ENCODE data around the gene SLC39A11. TPM values are rescaled to one million over a fixed set of nuclear protein-coding genes. Genes with fewer than 3 reads are reported as not detected.

Gene SLC39A11
- total and polyA plus RNA-seq, 2 of the 13 experiments (the other 11 are each of a cell fraction or from before 2014, with no cell fraction given): 17.2 to 31.5 TPM

DNA sequence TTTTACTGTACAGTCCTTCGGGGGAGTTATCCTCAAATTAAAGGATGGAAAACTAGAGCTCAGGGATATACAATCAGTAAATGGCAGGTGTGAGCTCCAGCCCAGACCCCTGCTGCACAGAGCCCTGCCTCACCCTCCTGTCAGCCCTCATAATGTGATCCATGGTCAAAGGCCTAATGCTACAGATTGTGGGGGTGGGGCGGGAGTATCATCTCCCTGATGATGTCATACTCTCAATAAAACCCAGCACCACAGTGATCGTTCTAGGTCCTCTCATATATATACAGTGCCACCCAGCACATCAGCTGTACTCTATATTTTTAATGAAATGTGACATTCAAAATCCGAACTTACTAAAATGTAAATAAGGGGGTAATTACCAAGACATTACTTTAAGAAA is 61.5 kb downstream of the SLC39A11 start:
- Histone ChIP-seq H3K4me1 (ENCODE audit: insufficient read depth, low read length) (peaks cover 28% of the 10 kb centered on the region), H3K9ac (ENCODE audit: insufficient read depth, low read depth, low read length) (no peak overlapping the region), H3K4me3 (replicated peaks in 1 of 3; ENCODE audit: insufficient read depth in 1 of 3, low read depth in 2 of 3, low read length in 3 of 3) (no peak overlapping the region), H2AFZ (ENCODE audit: low read length) (no peak overlapping the region), H3K4me2 (ENCODE audit: low read depth, low read length) (no peak overlapping the region), H3K36me3 (replicated peaks in 1 of 2; ENCODE audit: control insufficient read depth in 1 of 2, insufficient read depth in 2 of 2, low read length in 2 of 2) (no peaks in the 10 kb centered on the region), H3K27ac (ENCODE audit: extremely low read length, insufficient read depth, low read length) (no peak overlapping the region), H4K20me1 (ENCODE audit: insufficient read depth, low read length) (no peaks in the 10 kb centered on the region), H3K9me3 (ENCODE audit: low read length) (no peaks in the 10 kb centered on the region), H3K79me2 (ENCODE audit: insufficient read depth, low read length) (no peaks in the 10 kb centered on the region), H3K27me3 (ENCODE audit: control insufficient read depth in 1 of 2, insufficient read depth in 2 of 2, low read length in 2 of 2) (no peaks in the 10 kb centered on the region)
- no peak for TF ChIP-seq NFYC (CRISPR knock-in tag; IDR thresholded peaks at IDR 0.05)
- TF ChIP-seq, protein P1, sequence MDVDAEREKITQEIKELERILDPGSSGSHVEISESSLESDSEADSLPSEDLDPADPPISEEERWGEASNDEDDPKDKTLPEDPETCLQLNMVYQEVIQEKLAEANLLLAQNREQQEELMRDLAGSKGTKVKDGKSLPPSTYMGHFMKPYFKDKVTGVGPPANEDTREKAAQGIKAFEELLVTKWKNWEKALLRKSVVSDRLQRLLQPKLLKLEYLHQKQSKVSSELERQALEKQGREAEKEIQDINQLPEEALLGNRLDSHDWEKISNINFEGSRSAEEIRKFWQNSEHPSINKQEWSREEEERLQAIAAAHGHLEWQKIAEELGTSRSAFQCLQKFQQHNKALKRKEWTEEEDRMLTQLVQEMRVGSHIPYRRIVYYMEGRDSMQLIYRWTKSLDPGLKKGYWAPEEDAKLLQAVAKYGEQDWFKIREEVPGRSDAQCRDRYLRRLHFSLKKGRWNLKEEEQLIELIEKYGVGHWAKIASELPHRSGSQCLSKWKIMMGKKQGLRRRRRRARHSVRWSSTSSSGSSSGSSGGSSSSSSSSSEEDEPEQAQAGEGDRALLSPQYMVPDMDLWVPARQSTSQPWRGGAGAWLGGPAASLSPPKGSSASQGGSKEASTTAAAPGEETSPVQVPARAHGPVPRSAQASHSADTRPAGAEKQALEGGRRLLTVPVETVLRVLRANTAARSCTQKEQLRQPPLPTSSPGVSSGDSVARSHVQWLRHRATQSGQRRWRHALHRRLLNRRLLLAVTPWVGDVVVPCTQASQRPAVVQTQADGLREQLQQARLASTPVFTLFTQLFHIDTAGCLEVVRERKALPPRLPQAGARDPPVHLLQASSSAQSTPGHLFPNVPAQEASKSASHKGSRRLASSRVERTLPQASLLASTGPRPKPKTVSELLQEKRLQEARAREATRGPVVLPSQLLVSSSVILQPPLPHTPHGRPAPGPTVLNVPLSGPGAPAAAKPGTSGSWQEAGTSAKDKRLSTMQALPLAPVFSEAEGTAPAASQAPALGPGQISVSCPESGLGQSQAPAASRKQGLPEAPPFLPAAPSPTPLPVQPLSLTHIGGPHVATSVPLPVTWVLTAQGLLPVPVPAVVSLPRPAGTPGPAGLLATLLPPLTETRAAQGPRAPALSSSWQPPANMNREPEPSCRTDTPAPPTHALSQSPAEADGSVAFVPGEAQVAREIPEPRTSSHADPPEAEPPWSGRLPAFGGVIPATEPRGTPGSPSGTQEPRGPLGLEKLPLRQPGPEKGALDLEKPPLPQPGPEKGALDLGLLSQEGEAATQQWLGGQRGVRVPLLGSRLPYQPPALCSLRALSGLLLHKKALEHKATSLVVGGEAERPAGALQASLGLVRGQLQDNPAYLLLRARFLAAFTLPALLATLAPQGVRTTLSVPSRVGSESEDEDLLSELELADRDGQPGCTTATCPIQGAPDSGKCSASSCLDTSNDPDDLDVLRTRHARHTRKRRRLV (CRISPR knock-in tag; IDR thresholded peaks at IDR 0.05): no peak
- TF ChIP-seq, protein P2, sequence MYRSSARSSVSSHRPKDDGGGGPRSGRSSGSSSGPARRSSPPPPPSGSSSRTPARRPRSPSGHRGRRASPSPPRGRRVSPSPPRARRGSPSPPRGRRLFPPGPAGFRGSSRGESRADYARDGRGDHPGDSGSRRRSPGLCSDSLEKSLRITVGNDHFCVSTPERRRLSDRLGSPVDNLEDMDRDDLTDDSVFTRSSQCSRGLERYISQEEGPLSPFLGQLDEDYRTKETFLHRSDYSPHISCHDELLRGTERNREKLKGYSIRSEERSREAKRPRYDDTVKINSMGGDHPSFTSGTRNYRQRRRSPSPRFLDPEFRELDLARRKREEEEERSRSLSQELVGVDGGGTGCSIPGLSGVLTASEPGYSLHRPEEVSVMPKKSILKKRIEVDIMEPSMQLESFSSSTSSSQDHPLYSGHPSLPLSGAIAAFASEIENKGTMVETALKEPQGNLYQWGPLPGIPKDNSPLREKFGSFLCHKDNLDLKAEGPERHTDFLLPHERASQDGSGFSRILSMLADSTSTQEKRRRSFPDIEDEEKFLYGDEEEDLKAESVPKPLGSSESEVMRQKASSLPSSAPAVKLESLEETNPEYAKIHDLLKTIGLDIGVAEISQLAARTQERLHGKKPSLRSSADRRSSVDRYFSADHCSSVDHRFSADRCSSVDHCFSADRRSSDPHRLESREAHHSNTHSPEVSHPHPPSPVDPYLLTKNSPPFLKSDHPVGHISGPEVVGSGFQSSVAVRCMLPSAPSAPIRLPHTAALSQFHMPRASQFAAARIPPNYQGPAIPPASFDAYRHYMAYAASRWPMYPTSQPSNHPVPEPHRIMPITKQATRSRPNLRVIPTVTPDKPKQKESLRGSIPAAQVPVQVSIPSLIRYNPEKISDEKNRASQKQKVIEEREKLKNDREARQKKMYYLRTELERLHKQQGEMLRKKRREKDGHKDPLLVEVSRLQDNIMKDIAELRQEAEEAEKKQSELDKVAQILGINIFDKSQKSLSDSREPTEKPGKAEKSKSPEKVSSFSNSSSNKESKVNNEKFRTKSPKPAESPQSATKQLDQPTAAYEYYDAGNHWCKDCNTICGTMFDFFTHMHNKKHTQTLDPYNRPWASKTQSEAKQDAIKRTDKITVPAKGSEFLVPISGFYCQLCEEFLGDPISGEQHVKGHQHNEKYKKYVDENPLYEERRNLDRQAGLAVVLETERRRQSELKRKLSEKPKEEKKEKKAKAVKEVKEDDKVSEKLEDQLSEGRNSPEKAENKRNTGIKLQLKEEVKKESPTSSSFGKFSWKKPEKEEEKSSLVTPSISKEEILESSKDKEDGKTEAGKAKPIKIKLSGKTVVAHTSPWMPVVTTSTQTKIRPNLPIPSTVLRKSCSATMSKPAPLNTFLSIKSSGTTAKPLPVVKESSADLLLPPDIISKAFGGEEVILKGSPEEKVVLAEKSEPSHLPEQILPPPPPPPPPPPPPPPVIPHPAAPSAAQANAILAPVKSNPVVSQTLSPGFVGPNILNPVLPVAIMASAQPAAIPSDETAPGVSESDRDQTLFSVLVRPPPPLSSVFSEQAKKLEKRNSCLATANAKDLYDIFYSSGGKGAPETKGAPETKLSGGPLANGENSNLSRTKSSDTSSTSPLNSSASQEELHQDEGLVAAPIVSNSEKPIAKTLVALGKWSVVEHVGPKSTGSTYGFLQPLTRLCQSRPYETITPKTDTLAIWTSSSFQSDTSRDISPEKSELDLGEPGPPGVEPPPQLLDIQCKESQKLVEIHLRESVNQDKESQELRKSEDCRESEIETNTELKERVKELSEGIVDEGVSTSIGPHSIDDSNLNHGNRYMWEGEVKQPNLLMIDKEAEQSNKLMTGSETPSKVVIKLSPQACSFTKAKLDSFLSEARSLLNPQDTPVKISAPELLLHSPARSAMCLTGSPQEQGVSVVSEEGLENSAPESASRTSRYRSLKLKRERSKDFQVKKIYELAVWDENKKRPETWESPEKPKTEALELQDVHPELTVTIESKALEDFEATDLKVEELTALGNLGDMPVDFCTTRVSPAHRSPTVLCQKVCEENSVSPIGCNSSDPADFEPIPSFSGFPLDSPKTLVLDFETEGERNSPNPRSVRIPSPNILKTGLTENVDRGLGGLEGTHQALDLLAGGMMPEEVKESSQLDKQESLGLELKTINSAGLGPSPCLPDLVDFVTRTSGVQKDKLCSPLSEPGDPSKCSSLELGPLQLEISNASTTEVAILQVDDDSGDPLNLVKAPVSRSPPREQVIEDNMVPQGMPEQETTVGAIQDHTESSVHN (CRISPR knock-in tag; IDR thresholded peaks at IDR 0.05): no peak
- no peak for TF ChIP-seq GFI1 (CRISPR knock-in tag; IDR thresholded peaks at IDR 0.05; ENCODE audit: borderline replicate concordance)
- no peak for TF ChIP-seq ZFP62 (CRISPR knock-in tag; IDR thresholded peaks at IDR 0.05)
- TF ChIP-seq TSC22D2 (CRISPR knock-in tag; IDR thresholded peaks at IDR 0.05; ENCODE audit: borderline replicate concordance): no peak
- peak; percentile 38; the same call in 1 of the 2 replicates for TF ChIP-seq CREB1 (IDR thresholded peaks at IDR 0.05)
- no peak for TF ChIP-seq CREB1 (CRISPR knock-in tag; IDR thresholded peaks at IDR 0.05)
- no peak for TF ChIP-seq ZNF230 (CRISPR knock-in tag; IDR thresholded peaks at IDR 0.05)
- peak; percentile 87 for TF ChIP-seq ATF7 (IDR thresholded peaks at IDR 0.05)
- no peak for TF ChIP-seq ATF7 (CRISPR knock-in tag; IDR thresholded peaks at IDR 0.05)
- no peak for TF ChIP-seq ZNF235 (CRISPR knock-in tag; IDR thresholded peaks at IDR 0.05; ENCODE audit: borderline replicate concordance)
- POLR2A ChIA-PET: no interaction called here
- ATAC-seq (no peak), FAIRE-seq (no peak), DNase-seq (ENCODE audit: low spot score) (no peak)
- CTCF ChIA-PET (ENCODE audit: low intra/inter-chr PET ratio, low total read pairs): no interaction called here
- BruUV-seq (replicated peaks): no TSS peak
- WGBS (ENCODE audit: low lambda C conversion rate): 94% methylated on average over 4 of the region's 4 CpGs
- intact Hi-C loops (cut with micrococcal nuclease; ENCODE audit: unreplicated experiment) (no loop called here), in situ Hi-C loops (cut with HindIII; ENCODE audit: extremely low pct_ligation_motif_present, low pct_unique_long_range_greater_than_20kb) (no loop called here)

Measured in HepG2 (cell line).